Subcutaneous adipose tissue (tissue), 4 donors: ENCODE results near the gene MX2. TPM values are rescaled to one million over a fixed set of nuclear protein-coding genes. Genes with fewer than 3 reads are reported as not detected.

Experiments
- CTCF ChIP-seq: fragments of 450-650 bp; IDR thresholded peaks from one replicate; pipeline ENCODE4 v1.5.1; 2016; ENCODE audit warnings: low read depth, mild to moderate bottlenecking, control low read depth, antibody characterized with exemption, moderate library complexity
- total RNA-seq, 4 donors: library from RNA; depleted of rRNA; stranded (reverse); fragments of >200 nt; gene quantifications; one replicate each; pipeline ENCODE4 v1.1.0, GENCODE V29; 2016

The MX2 gene
- total RNA-seq, 4 donors from 2014 or later, result 16.4 to 31.3 (median 28.5) TPM

GRCh38 chr21:41345356-41345755 is 16.5 kb upstream of the MX2 start:
- no peak for TF ChIP-seq CTCF

GRCh38 chr21:41345934-41346685 is 15.7 kb upstream of the MX2 start:
- TF ChIP-seq CTCF, result no peak

GRCh38 chr21:41346758-41347157 is 15.1 kb upstream of the MX2 start:
- no peak for TF ChIP-seq CTCF

GRCh38 chr21:41348434-41348833 is 13.4 kb upstream of the MX2 start:
- TF ChIP-seq CTCF, result no peak

- no peak for TF ChIP-seq CTCF
Observed at GRCh38 chr21:41349126-41349525, 12.7 kb upstream of the MX2 start.

GRCh38 chr21:41349619-41350390 is 12.0 kb upstream of the MX2 start:
- TF ChIP-seq CTCF, result no peak

- TF ChIP-seq CTCF, result no peak
Observed at GRCh38 chr21:41350436-41351155, 11.2 kb upstream of the MX2 start.
